OCI-LY1 (cell line): ENCODE measurements around the gene EN2.

Experiments
- H2AFZ ChIP-seq: fragments of 200-600 bp; sonication (generic), shearing (Covaris generic); 2 replicates; pipeline ENCODE4 v1.6.0; 2014; ENCODE audit warnings: antibody characterized with exemption, mild to moderate bottlenecking, low read length
- H3F3A ChIP-seq: fragments of 200-600 bp; sonication (generic), shearing (Covaris generic); 2 replicates; pipeline ENCODE4 v1.6.0; 2014; ENCODE audit warnings: mild to moderate bottlenecking, antibody characterized with exemption, low read length, moderate library complexity; ENCODE audit not compliant: insufficient read depth
- H3K27ac ChIP-seq: fragments of 200-600 bp; sonication (generic); 2 replicates; pipeline ENCODE4 v1.5.1; 2014; ENCODE audit warnings: low read length, mixed run types, mild to moderate bottlenecking, low read depth; ENCODE audit not compliant: poor library complexity, severe bottlenecking
- H3K27me3 ChIP-seq: fragments of 200-600 bp; sonication (generic); 2 replicates; pipeline ENCODE4 v1.6.0; 2014; ENCODE audit warnings: antibody characterized with exemption, mild to moderate bottlenecking, low read length, moderate library complexity; ENCODE audit not compliant: insufficient read depth
- H3K36me3 ChIP-seq: fragments of 200-600 bp; sonication (generic); 2 replicates; pipeline ENCODE4 v1.6.1; 2014; ENCODE audit warnings: mild to moderate bottlenecking, antibody characterized with exemption, low read length, moderate library complexity, mixed read lengths; ENCODE audit not compliant: insufficient read depth
- H3K4me1 ChIP-seq: fragments of 200-600 bp; sonication (generic); 2 replicates; pipeline ENCODE4 v1.5.1; 2014; ENCODE audit warnings: mild to moderate bottlenecking, low read length, moderate library complexity; ENCODE audit not compliant: insufficient read depth, severe bottlenecking
- H3K4me2 ChIP-seq: fragments of 200-600 bp; sonication (generic), shearing (Covaris generic); 2 replicates; pipeline ENCODE4 v1.6.1; 2014; ENCODE audit warnings: low read length
- H3K4me3 ChIP-seq: fragments of 200-600 bp; sonication (generic); 2 replicates; pipeline ENCODE4 v1.5.1; 2014; ENCODE audit warnings: low read length, low read depth, mild to moderate bottlenecking, mixed read lengths; ENCODE audit not compliant: poor library complexity, severe bottlenecking
- H3K79me2 ChIP-seq: fragments of 200-600 bp; shearing (Covaris generic); 2 replicates; pipeline ENCODE4 v1.6.1; 2016; ENCODE audit warnings: mixed run types, low read length, mixed read lengths; ENCODE audit not compliant: insufficient read depth
- H3K9ac ChIP-seq: fragments of 200-600 bp; sonication (generic), shearing (Covaris generic); 2 replicates; pipeline ENCODE4 v1.6.1; 2014; ENCODE audit warnings: mild to moderate bottlenecking, low read length, mixed read lengths
- H3K9me2 ChIP-seq: fragments of 200-600 bp; sonication (generic), shearing (Covaris generic); 2 replicates; pipeline ENCODE4 v1.6.1; 2014; ENCODE audit warnings: low read depth, mild to moderate bottlenecking, low read length, mixed read lengths
- H3K9me3 ChIP-seq: fragments of 200-600 bp; shearing (Covaris generic); 2 replicates; pipeline ENCODE4 v1.6.1; 2014; ENCODE audit warnings: low read length, mixed read lengths
- H4K20me1 ChIP-seq: fragments of 200-600 bp; sonication (generic), shearing (Covaris generic); 2 replicates; pipeline ENCODE4 v1.6.0; 2016; ENCODE audit warnings: mild to moderate bottlenecking, low read length; ENCODE audit not compliant: insufficient read depth
- CTCF ChIP-seq: fragments of 200-600 bp; sonication (generic), shearing (Covaris generic); IDR thresholded peaks from 2 replicates; pipeline ENCODE4 v1.5.1; 2017; ENCODE audit warnings: mild to moderate bottlenecking, antibody characterized with exemption, low read length, moderate library complexity, mixed read lengths
- EZH2 ChIP-seq: fragments of 200-600 bp; sonication (generic), shearing (Covaris generic); IDR thresholded peaks from 2 replicates; pipeline ENCODE4 v1.8.0; 2017; ENCODE audit warnings: borderline replicate concordance, mixed run types, mild to moderate bottlenecking, antibody characterized with exemption, low read length, moderate library complexity, mixed read lengths

Gene EN2

GRCh38 chr7:155507576-155507975, 49.6 kb downstream of the EN2 start:
- Histone ChIP-seq H3K79me2 (no peaks in the 10 kb centered on the region), H3K4me2 (no peak overlapping the region), H3K27me3 (no peaks in the 10 kb centered on the region), H3F3A (no peaks in the 10 kb centered on the region), H3K9me3 (no peaks in the 10 kb centered on the region), H4K20me1 (no peaks in the 10 kb centered on the region), H2AFZ (no peak overlapping the region), H3K27ac (no peak overlapping the region), H3K9me2 (no peaks in the 10 kb centered on the region), H3K9ac (no peak overlapping the region), H3K4me1 (no peaks in the 10 kb centered on the region), H3K36me3 (no peaks in the 10 kb centered on the region), H3K4me3 (no peak overlapping the region)
- no peak for TF ChIP-seq CTCF
- TF ChIP-seq EZH2 = no peak

GRCh38 chr7:155508376-155509358, 50.7 kb downstream of the EN2 start:
- H3K9me3 ChIP-seq = no peaks in the 10 kb centered on the region
- H3K9me2 ChIP-seq = no peaks in the 10 kb centered on the region
- no peak overlapping the region for H2AFZ ChIP-seq
- no peak overlapping the region for H3K27ac ChIP-seq
- H3F3A ChIP-seq = no peaks in the 10 kb centered on the region
- no peak overlapping the region for H3K4me2 ChIP-seq
- H3K9ac ChIP-seq = no peak overlapping the region
- H3K27me3 ChIP-seq = no peaks in the 10 kb centered on the region
- H3K36me3 ChIP-seq = no peaks in the 10 kb centered on the region
- H3K79me2 ChIP-seq = no peaks in the 10 kb centered on the region
- H4K20me1 ChIP-seq = no peaks in the 10 kb centered on the region
- H3K4me3 ChIP-seq = no peak overlapping the region
- TF ChIP-seq EZH2 (no peak), CTCF (no peak)
- H3K4me1 ChIP-seq = no peaks in the 10 kb centered on the region

GRCh38 chr7:155509359-155509724, 51.4 kb downstream of the EN2 start:
- H3K9me3 ChIP-seq = no peaks in the 10 kb centered on the region
- H3K4me3 ChIP-seq = no peak overlapping the region
- H3F3A ChIP-seq = no peaks in the 10 kb centered on the region
- H3K9me2 ChIP-seq = no peaks in the 10 kb centered on the region
- no peak overlapping the region for H2AFZ ChIP-seq
- H4K20me1 ChIP-seq = no peaks in the 10 kb centered on the region
- H3K36me3 ChIP-seq = no peaks in the 10 kb centered on the region
- H3K27me3 ChIP-seq = no peaks in the 10 kb centered on the region
- no peak overlapping the region for H3K27ac ChIP-seq
- no peaks in the 10 kb centered on the region for H3K79me2 ChIP-seq
- TF ChIP-seq CTCF (no peak), EZH2 (no peak)
- H3K9ac ChIP-seq = no peak overlapping the region
- H3K4me1 ChIP-seq = no peaks in the 10 kb centered on the region
- no peak overlapping the region for H3K4me2 ChIP-seq
